GM10248 (cell line): Measurements from ENCODE around the gene RPF1.

Source experiments
- CTCF ChIA-PET: fragments of 300-600 bp; sonication (Branson Sonifier 250); formaldehyde crosslinking; extraction: SDS; loops from one replicate; lab custom pipeline; 2021; ENCODE audit warnings: antibody characterized with exemption; lab: Yijun Ruan, JAX
- POLR2A ChIA-PET: fragments of 350-650 bp; sonication (Branson Sonifier 250); formaldehyde crosslinking; extraction: SDS; loops from one replicate; lab custom pipeline; 2020; ENCODE audit warnings: antibody characterized with exemption; lab: Yijun Ruan, JAX
- DNase-seq: peaks from one replicate; pipeline ENCODE4 v3.0.0; 2012; ENCODE audit errors: extremely low spot score
- CTCF ChIP-seq: IDR thresholded peaks from 2 replicates; pipeline ENCODE4 v1.5.1; 2012; ENCODE audit warnings: mild to moderate bottlenecking, low read depth; ENCODE audit errors: extremely low read depth, missing control alignments, control extremely low read depth

Gene RPF1

GRCh38 chr1:84478876-84479868 is at the start of gene RPF1:
Gene RPF1 (plus strand): TSS chr1:84479266. CDS start chr1:84479282, 16 bp downstream.
- POLR2A ChIA-PET, result interaction anchor here (1.2 kb wide), 1 partner anchor 27 kb away, joined by 4 read pairs; the partner anchor contains the start of genes GNG5 and SPATA1
- no peak for TF ChIP-seq CTCF
- CTCF ChIA-PET, result interaction anchor here (0.9 to 1.9 kb wide), 13 partner anchors 13 to 275 kb away, joined by 3 to 7 read pairs (median 4); no protein-coding TSS in a partner anchor
- DNase-seq, result peak; percentile 79

GRCh38 chr1:84430546-84430945 is 48.5 kb upstream of the RPF1 start:
- CTCF ChIA-PET, result interaction anchor here (1.1 to 1.4 kb wide), 3 partner anchors 11 to 289 kb away, joined by 3 to 4 read pairs (median 3); partner anchors contain the start of gene RPF1
- no peak for TF ChIP-seq CTCF
- POLR2A ChIA-PET, result no interaction called here
- no peak for DNase-seq

- POLR2A ChIA-PET, result no interaction called here
- peak; percentile 70 for TF ChIP-seq CTCF
- peak; percentile 49 for DNase-seq
- CTCF ChIA-PET, result interaction anchor here (0.7 to 7.5 kb wide), 29 partner anchors 9 to 524 kb away, joined by 3 to 71 read pairs (median 4); partner anchors contain the start of gene PRKACB
Measured at GRCh38 chr1:84433258-84434080, 45.6 kb upstream of the RPF1 start.

- ChIA-PET CTCF (interaction anchor here (0.6 to 7.5 kb wide), 24 partner anchors 9 to 482 kb away, joined by 3 to 71 read pairs (median 4); partner anchors contain the start of gene PRKACB), POLR2A (no interaction called here)
- DNase-seq, result no peak
- no peak for TF ChIP-seq CTCF
Measured at GRCh38 chr1:84434081-84434769, 44.8 kb upstream of the RPF1 start.

- ChIA-PET POLR2A (no interaction called here), CTCF (interaction anchor here (0.6 to 7.5 kb wide), 14 partner anchors 12 to 503 kb away, joined by 3 to 71 read pairs (median 4); partner anchors contain the start of gene PRKACB)
- TF ChIP-seq CTCF, result no peak
- DNase-seq, result no peak
Measured at GRCh38 chr1:84434801-84435549, 44.1 kb upstream of the RPF1 start.
